ENCODE data around the gene TMEM191C. TPM values are rescaled to one million over a fixed set of nuclear protein-coding genes. Genes with fewer than 3 reads are reported as not detected.
"Not testable (repeated sequence)": the region's sequence is repeated elsewhere in the genome, so short reads cannot be mapped to it uniquely, and the experiment has no call there.

TMEM191C gene
- total and polyA plus RNA-seq, 2 donors (not counting 1 experiment from before 2014, with no cell fraction given), result 5.0 to 5.8 TPM

DNA sequence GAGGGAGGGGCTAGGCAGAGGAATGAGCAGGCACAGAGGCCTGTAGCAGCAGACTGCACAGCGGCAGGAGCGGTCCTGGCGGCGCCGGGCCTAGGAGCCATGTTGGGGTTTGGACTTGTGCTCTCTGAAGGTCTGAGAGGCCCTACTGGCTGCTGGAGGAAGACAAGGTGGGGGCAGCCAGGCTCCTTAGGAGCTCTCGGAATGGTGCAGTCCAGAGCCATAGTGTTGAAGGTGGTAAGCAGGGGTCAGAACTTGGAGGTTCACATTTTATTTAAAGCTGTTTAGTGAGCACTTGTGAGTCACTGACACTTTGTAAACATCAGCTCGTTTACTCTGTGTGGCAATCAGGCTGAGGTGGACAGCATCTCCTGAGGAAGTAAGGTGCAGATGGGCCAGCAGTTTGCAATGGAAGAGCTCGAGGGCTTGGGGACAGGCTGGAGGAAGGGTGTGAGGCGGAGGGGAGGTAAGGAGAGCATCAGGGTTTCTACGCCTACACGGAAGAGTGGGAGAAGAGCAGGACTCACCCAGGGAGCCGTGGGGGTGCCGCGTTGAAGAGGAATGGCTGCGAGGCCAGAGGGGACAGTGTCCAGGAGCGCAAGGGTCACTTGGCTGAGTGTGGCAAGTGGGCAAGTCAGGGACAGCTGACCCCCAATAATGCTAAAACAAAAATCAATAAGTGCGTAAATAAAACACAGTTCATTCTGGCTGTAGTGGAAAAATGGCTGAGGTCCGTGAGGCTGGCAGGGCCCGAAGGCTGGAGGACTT, 10.0 kb upstream of the TMEM191C start:
- TF ChIP-seq EZH2 (IDR thresholded peaks at IDR 0.05; ENCODE audit: borderline replicate concordance, insufficient read depth, low read depth, low read length, poor library complexity, severe bottlenecking), result no peak
- TF ChIP-seq, protein P1, sequence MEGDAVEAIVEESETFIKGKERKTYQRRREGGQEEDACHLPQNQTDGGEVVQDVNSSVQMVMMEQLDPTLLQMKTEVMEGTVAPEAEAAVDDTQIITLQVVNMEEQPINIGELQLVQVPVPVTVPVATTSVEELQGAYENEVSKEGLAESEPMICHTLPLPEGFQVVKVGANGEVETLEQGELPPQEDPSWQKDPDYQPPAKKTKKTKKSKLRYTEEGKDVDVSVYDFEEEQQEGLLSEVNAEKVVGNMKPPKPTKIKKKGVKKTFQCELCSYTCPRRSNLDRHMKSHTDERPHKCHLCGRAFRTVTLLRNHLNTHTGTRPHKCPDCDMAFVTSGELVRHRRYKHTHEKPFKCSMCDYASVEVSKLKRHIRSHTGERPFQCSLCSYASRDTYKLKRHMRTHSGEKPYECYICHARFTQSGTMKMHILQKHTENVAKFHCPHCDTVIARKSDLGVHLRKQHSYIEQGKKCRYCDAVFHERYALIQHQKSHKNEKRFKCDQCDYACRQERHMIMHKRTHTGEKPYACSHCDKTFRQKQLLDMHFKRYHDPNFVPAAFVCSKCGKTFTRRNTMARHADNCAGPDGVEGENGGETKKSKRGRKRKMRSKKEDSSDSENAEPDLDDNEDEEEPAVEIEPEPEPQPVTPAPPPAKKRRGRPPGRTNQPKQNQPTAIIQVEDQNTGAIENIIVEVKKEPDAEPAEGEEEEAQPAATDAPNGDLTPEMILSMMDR (IDR thresholded peaks at IDR 0.05), result no peak
- POLR2A ChIA-PET, result no interaction called here
- DNase-seq (no peak), ATAC-seq (ENCODE audit: low read depth) (no peak)
- no peaks in the 10 kb centered on the region for H3K36me3 ChIP-seq (replicated peaks in 1 of 2; ENCODE audit: control extremely low read depth in 1 of 2, control insufficient read depth in 1 of 2, extremely low read depth in 1 of 2, insufficient read depth in 2 of 2, low read length in 1 of 2)
- intact Hi-C loops (cut with micrococcal nuclease), result no loop called here
- H2AFZ ChIP-seq (ENCODE audit: insufficient read depth, low read depth, low read length, poor library complexity, severe bottlenecking), result no peak overlapping the region
- no peaks in the 10 kb centered on the region for H3K79me2 ChIP-seq (ENCODE audit: control insufficient read depth, insufficient read depth, low read length)
- CTCF ChIA-PET, result no interaction called here
- H3K27ac ChIP-seq (ENCODE audit: low read length in 2 of 2), result no peak overlapping the region
- H3K27me3 ChIP-seq (replicated peaks in 1 of 4; ENCODE audit: control extremely low read depth in 1 of 4, control insufficient read depth in 3 of 4, insufficient read depth in 4 of 4, low read length in 3 of 4), result no peaks in the 10 kb centered on the region
- no peak overlapping the region for H3K4me3 ChIP-seq (ENCODE audit: control extremely low read depth in 1 of 5, extremely low read depth in 1 of 5, insufficient read depth in 1 of 5, low read depth in 2 of 5, low read length in 4 of 5)
- no peak overlapping the region for H3K4me3 Mint-ChIP-seq
- H3K27ac Mint-ChIP-seq, result no peak overlapping the region
- H4K20me1 ChIP-seq (ENCODE audit: control insufficient read depth, insufficient read depth, low read length, poor library complexity, severe bottlenecking), result no peaks in the 10 kb centered on the region
- H3K9me3 Mint-ChIP-seq (ENCODE audit: insufficient read depth), result no peaks in the 10 kb centered on the region
- no peaks in the 10 kb centered on the region for H3K9me3 ChIP-seq (ENCODE audit: control extremely low read depth in 1 of 3, control insufficient read depth in 2 of 3, insufficient read depth in 1 of 3, low read length in 2 of 3)
- no peaks in the 10 kb centered on the region for H3K27me3 Mint-ChIP-seq
- H3K4me1 Mint-ChIP-seq, result no peaks in the 10 kb centered on the region
- no peaks in the 10 kb centered on the region for H3K4me1 ChIP-seq (ENCODE audit: control insufficient read depth in 2 of 2, insufficient read depth in 2 of 2, low read length in 2 of 2)
- H3K9ac ChIP-seq (ENCODE audit: low read length), result no peak overlapping the region
- WGBS (ENCODE audit: insufficient coverage), result 92% methylated on average over 16 of the region's 19 CpGs
- H3K4me2 ChIP-seq (replicated peaks; ENCODE audit: low read depth, low read length, poor library complexity, severe bottlenecking), result no peak overlapping the region

DNA sequence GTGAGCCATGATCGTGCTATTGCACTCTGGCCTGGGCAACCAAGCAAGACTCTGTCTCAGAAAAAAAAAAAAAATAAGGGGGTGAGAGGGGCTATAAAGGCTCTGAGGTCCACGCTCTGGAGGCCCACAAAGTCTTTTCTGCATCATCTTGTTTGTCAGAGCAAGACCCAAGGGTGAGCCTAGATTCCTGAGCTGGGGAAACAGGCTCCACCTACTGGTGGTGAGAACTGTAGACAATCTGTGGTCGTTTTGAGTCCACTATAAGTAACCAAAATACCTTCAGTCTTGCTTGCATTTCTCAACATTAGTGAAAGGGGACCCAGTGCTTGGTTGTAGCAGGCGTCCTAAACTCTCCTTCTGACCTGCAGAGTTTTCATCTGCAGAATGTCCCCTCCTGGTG, 4.5 kb upstream of the TMEM191C start:
- H3K4me3 Mint-ChIP-seq; H3K4me2 ChIP-seq (replicated peaks; ENCODE audit: low read depth, low read length, poor library complexity, severe bottlenecking); H3K79me2 ChIP-seq (ENCODE audit: control insufficient read depth, insufficient read depth, low read length); H3K9me3 ChIP-seq (ENCODE audit: control extremely low read depth in 1 of 3, control insufficient read depth in 2 of 3, insufficient read depth in 1 of 3, low read length in 2 of 3); H3K9ac ChIP-seq (ENCODE audit: low read length); H3K27ac Mint-ChIP-seq; H3K9me3 Mint-ChIP-seq (ENCODE audit: insufficient read depth); H3K4me1 ChIP-seq (ENCODE audit: control insufficient read depth in 2 of 2, insufficient read depth in 2 of 2, low read length in 2 of 2); H3K27ac ChIP-seq (ENCODE audit: low read length in 2 of 2); H3K27me3 Mint-ChIP-seq; POLR2A ChIA-PET; intact Hi-C loops (cut with micrococcal nuclease); H3K4me1 Mint-ChIP-seq; DNase-seq; H4K20me1 ChIP-seq (ENCODE audit: control insufficient read depth, insufficient read depth, low read length, poor library complexity, severe bottlenecking); ATAC-seq (ENCODE audit: low read depth); H2AFZ ChIP-seq (ENCODE audit: insufficient read depth, low read depth, low read length, poor library complexity, severe bottlenecking); H3K36me3 ChIP-seq (replicated peaks in 1 of 2; ENCODE audit: control extremely low read depth in 1 of 2, control insufficient read depth in 1 of 2, extremely low read depth in 1 of 2, insufficient read depth in 2 of 2, low read length in 1 of 2); H3K27me3 ChIP-seq (replicated peaks in 1 of 4; ENCODE audit: control extremely low read depth in 1 of 4, control insufficient read depth in 3 of 4, insufficient read depth in 4 of 4, low read length in 3 of 4); H3K4me3 ChIP-seq (ENCODE audit: control extremely low read depth in 1 of 5, extremely low read depth in 1 of 5, insufficient read depth in 1 of 5, low read depth in 2 of 5, low read length in 4 of 5); CTCF ChIA-PET: not testable (repeated sequence)
- no CpG with 5 or more reads among the region's 4 CpGs for WGBS (ENCODE audit: insufficient coverage)

DNA sequence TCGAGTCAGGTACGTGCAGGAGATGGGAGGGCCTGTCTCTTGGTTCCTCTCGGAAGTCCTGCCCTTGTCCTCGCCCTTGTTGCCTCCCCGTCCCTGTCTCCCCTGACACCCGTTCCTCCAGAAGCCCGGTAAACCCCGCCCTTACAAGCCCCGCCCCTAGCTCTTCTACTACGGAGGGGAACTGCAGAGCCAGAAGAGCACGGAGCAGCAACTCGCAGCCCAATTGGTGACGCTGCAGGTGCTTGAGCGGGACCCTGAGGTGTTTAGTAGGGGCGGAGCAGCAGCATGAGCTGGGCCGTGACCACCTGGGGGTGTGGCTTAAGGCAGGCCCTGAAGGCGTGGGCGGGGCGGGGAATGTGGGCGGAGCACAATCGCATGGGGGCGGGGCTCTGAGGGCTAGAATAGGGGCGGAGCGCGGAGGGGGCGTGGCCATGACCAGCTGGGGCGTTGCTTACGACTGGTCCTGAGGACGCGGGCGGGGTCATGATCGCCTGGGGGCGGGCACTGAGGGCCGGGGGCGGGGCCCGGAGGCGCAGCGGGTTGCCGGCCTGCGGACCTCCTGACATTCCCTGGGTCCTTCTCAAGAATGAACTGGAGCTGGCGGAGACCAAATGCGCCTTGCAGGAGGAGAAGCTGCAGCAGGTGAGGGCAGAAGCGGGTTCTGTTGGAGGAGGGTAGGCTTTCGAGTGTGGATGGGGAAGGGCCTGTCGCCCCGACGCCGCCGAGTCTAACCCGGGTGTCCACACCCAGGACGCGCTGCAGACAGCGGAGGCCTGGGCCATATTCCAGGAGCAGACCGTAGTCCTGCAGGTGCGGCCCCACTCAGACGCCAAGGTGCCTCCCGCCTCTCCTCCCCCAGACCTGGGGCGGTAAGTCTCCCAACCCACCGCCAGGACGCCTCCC, 1.3 kb downstream of the TMEM191C start:
- Histone ChIP-seq H3K4me3 (ENCODE audit: control extremely low read depth in 1 of 5, extremely low read depth in 1 of 5, insufficient read depth in 1 of 5, low read depth in 2 of 5, low read length in 4 of 5) (peak overlapping the region in 4 of 5 experiments; percentile 28 to 50 (median 40)), H2AFZ (ENCODE audit: insufficient read depth, low read depth, low read length, poor library complexity, severe bottlenecking) (peak overlapping the region; percentile 33), H3K27ac (ENCODE audit: low read length in 2 of 2) (peak overlapping the region in 1 of 2 donors; percentile 43), H3K9ac (ENCODE audit: low read length) (peak overlapping the region; percentile 26)
- H3K4me3 Mint-ChIP-seq, result peak overlapping the region; percentile 96
- H4K20me1 ChIP-seq (ENCODE audit: control insufficient read depth, insufficient read depth, low read length, poor library complexity, severe bottlenecking); CTCF ChIA-PET; intact Hi-C loops (cut with micrococcal nuclease); H3K4me1 Mint-ChIP-seq; H3K4me1 ChIP-seq (ENCODE audit: control insufficient read depth in 2 of 2, insufficient read depth in 2 of 2, low read length in 2 of 2); H3K9me3 ChIP-seq (ENCODE audit: control extremely low read depth in 1 of 3, control insufficient read depth in 2 of 3, insufficient read depth in 1 of 3, low read length in 2 of 3); H3K27me3 ChIP-seq (replicated peaks in 1 of 4; ENCODE audit: control extremely low read depth in 1 of 4, control insufficient read depth in 3 of 4, insufficient read depth in 4 of 4, low read length in 3 of 4); H3K9me3 Mint-ChIP-seq (ENCODE audit: insufficient read depth); POLR2A ChIA-PET; H3K79me2 ChIP-seq (ENCODE audit: control insufficient read depth, insufficient read depth, low read length); H3K4me2 ChIP-seq (replicated peaks; ENCODE audit: low read depth, low read length, poor library complexity, severe bottlenecking); H3K36me3 ChIP-seq (replicated peaks in 1 of 2; ENCODE audit: control extremely low read depth in 1 of 2, control insufficient read depth in 1 of 2, extremely low read depth in 1 of 2, insufficient read depth in 2 of 2, low read length in 1 of 2); H3K27me3 Mint-ChIP-seq: not testable (repeated sequence)
- ATAC-seq (ENCODE audit: low read depth) (peak; percentile 84), DNase-seq (peak; percentile 93)
- WGBS (ENCODE audit: insufficient coverage), result 0% methylated on average over 4 of the region's 60 CpGs
- H3K27ac Mint-ChIP-seq, result peak overlapping the region; percentile 99

Measured in B cell (primary cell).